HepG2 (cell line): ENCODE data around the gene RDH16. TPM values are rescaled to one million over a fixed set of nuclear protein-coding genes. Genes with fewer than 3 reads are reported as not detected.
A peak's percentile ranks its signal among the peaks of the same experiment; 100 is the strongest.

Source experiments
- ATAC-seq: fragments of 200-7000 bp; cut with Tn5 transposase; 3 replicates; pipeline ENCODE4 v1.9.1; 2020; ENCODE audit warnings: mild to moderate bottlenecking, moderate library complexity
- BruUV-seq: library from RNA; stranded (reverse); fragments of 400-500 nt; replicated peaks from 2 replicates; lab custom pipeline; 2021; lab: Mats Ljungman, UMichigan
- CTCF ChIA-PET: fragments of 300-600 bp; formaldehyde crosslinking; extraction: SDS; loops from one replicate; lab custom pipeline; 2021; ENCODE audit warnings: low total read pairs, inconsistent platforms, low intra/inter-chr PET ratio; lab: Yijun Ruan, JAX
- POLR2A ChIA-PET: fragments of 350-600 bp; sonication (Branson Sonifier 250); formaldehyde crosslinking; loops from one replicate; lab custom pipeline; 2020; ENCODE audit warnings: antibody characterized with exemption, inconsistent platforms; lab: Yijun Ruan, JAX
- DNase-seq: peaks from one replicate; pipeline ENCODE4 v3.0.0-alpha.2; 2015; ENCODE audit warnings: low spot score
- FAIRE-seq: peaks from 3 replicates; lab custom pipeline; 2011; peaks lifted over from hg19 to GRCh38; lab: Jason Lieb, UNC
- H2AFZ ChIP-seq: one replicate; pipeline ENCODE4 v1.6.1; 2011; ENCODE audit warnings: low read length, inconsistent platforms
- H3K27ac ChIP-seq: fragments of 300-600 bp; 3 replicates; pipeline ENCODE4 v1.8.0; 2011; ENCODE audit warnings: mixed run types, mild to moderate bottlenecking, mixed read lengths, low read length, inconsistent platforms; ENCODE audit not compliant: insufficient read depth; ENCODE audit errors: extremely low read length
- H3K27me3 ChIP-seq, 2 experiments: fragments of 200-600 bp in 1 of 2; 2 replicates in 1 of 2; 3 replicates in 1 of 2; pipeline versions ENCODE4 v1.6.0 to v1.8.0; 2011; ENCODE audit warnings: low read length in 2 of 2, mild to moderate bottlenecking in 2 of 2, moderate library complexity in 2 of 2, inconsistent platforms in 1 of 2; ENCODE audit not compliant: insufficient read depth in 2 of 2, control insufficient read depth in 1 of 2
- H3K36me3 ChIP-seq, 2 experiments: fragments of 200-600 bp in 1 of 2; replicated peaks in 1 of 2; 2 replicates in 1 of 2; 3 replicates in 1 of 2; pipeline versions ENCODE4 v1.5.1 to v1.8.0; 2011; ENCODE audit warnings: low read length in 2 of 2, inconsistent platforms in 1 of 2; ENCODE audit not compliant: insufficient read depth in 2 of 2, control insufficient read depth in 1 of 2
- H3K4me1 ChIP-seq: 2 replicates; pipeline ENCODE4 v1.5.1; 2012; ENCODE audit warnings: low read length, inconsistent platforms; ENCODE audit not compliant: insufficient read depth
- H3K4me2 ChIP-seq: 2 replicates; pipeline ENCODE4 v1.6.0; 2011; ENCODE audit warnings: low read depth, low read length, inconsistent platforms
- H3K4me3 ChIP-seq, 3 experiments: fragments of 200-600 bp in 1 of 3; sonication (generic), shearing (Covaris generic) in 1 of 3; replicated peaks in 1 of 3; 2 replicates each; pipeline ENCODE4 v1.5.1; 2011 to 2016; ENCODE audit warnings: low read length in 3 of 3, inconsistent platforms in 2 of 3, low read depth in 2 of 3, mild to moderate bottlenecking in 2 of 3, control low read depth in 1 of 3, mixed read lengths in 1 of 3; ENCODE audit not compliant: insufficient read depth in 1 of 3
- H3K79me2 ChIP-seq: one replicate; pipeline ENCODE4 v1.6.1; 2011; ENCODE audit warnings: low read length, inconsistent platforms; ENCODE audit not compliant: insufficient read depth
- H3K9ac ChIP-seq: 2 replicates; pipeline ENCODE4 v1.6.0; 2011; ENCODE audit warnings: mild to moderate bottlenecking, low read depth, low read length, inconsistent platforms; ENCODE audit not compliant: insufficient read depth
- H3K9me3 ChIP-seq: 2 replicates; pipeline ENCODE4 v1.5.1; 2012; ENCODE audit warnings: mild to moderate bottlenecking, low read length
- H4K20me1 ChIP-seq: 2 replicates; pipeline ENCODE4 v1.6.0; 2011; ENCODE audit warnings: inconsistent platforms, mild to moderate bottlenecking, low read length, moderate library complexity; ENCODE audit not compliant: insufficient read depth
- CAMTA2 ChIP-seq: sonication (generic); formaldehyde crosslinking; IDR thresholded peaks from 2 replicates; pipeline ENCODE4 v1.4.0; 2020; ENCODE audit warnings: mild to moderate bottlenecking, missing genetic modification reagents, borderline replicate concordance
- JUNB ChIP-seq: sonication (generic); formaldehyde crosslinking; IDR thresholded peaks from 2 replicates; pipeline ENCODE4 v1.8.0; 2022; ENCODE audit warnings: missing genetic modification reagents, mild to moderate bottlenecking, borderline replicate concordance
- MAF1 ChIP-seq: sonication (generic); formaldehyde crosslinking; IDR thresholded peaks from 2 replicates; pipeline ENCODE4 v1.5.0; 2020; ENCODE audit warnings: missing genetic modification reagents, borderline replicate concordance
- SNAPC2 ChIP-seq: sonication (generic); formaldehyde crosslinking; IDR thresholded peaks from 2 replicates; pipeline ENCODE4 v1.8.1; 2022; ENCODE audit warnings: mild to moderate bottlenecking, missing genetic modification reagents
- SNAPC4 ChIP-seq: sonication (generic); formaldehyde crosslinking; IDR thresholded peaks from 2 replicates; pipeline ENCODE4 v1.4.0; 2020; ENCODE audit warnings: mild to moderate bottlenecking, missing genetic modification reagents
- TP53 ChIP-seq: sonication (generic); formaldehyde crosslinking; conservative IDR thresholded peaks from 2 replicates; pipeline ENCODE4 v1.4.0; 2020; ENCODE audit warnings: missing genetic modification reagents
- ZC3H4 ChIP-seq: sonication (generic); formaldehyde crosslinking; IDR thresholded peaks from 2 replicates; pipeline ENCODE4 v1.4.0; 2020; ENCODE audit warnings: missing genetic modification reagents, borderline replicate concordance
- ZNF207 ChIP-seq: fragments of 450-650 bp; IDR thresholded peaks from 2 replicates; pipeline ENCODE4 v1.6.1; 2016; ENCODE audit warnings: antibody characterized with exemption, borderline replicate concordance
- ZNF557 ChIP-seq: sonication (generic); formaldehyde crosslinking; IDR thresholded peaks from 2 replicates; pipeline ENCODE4 v1.4.0; 2020; ENCODE audit warnings: missing genetic modification reagents
- ZNF598 ChIP-seq: sonication (generic); formaldehyde crosslinking; IDR thresholded peaks from 2 replicates; pipeline ENCODE4 v1.5.1; 2020; ENCODE audit warnings: mild to moderate bottlenecking, missing genetic modification reagents, borderline replicate concordance
- ZNF891 ChIP-seq: sonication (generic); formaldehyde crosslinking; IDR thresholded peaks from 2 replicates; pipeline ENCODE4 v1.5.0; 2020; ENCODE audit warnings: mild to moderate bottlenecking, missing genetic modification reagents
- WGBS: methylation state at CpG from one replicate; pipeline ENCODE4 v1.1.6; 2017; ENCODE audit warnings: low lambda C conversion rate; 5-methylcytosine and 5-hydroxymethylcytosine counted together
- in situ Hi-C: cut with HindIII; loops from 2 replicates; pipeline ENCODE4 v1.10.0; 2017; ENCODE audit warnings: low pct_unique_long_range_greater_than_20kb; ENCODE audit not compliant: extremely low pct_ligation_motif_present
- intact Hi-C: fragments of 100-400 bp; cut with micrococcal nuclease; formaldehyde crosslinking; loops from one replicate; pipeline ENCODE4 v1.10.0; 2022; ENCODE audit not compliant: unreplicated experiment
- polyA plus RNA-seq, 8 experiments: library from polyadenylated mRNA; depleted of rRNA in 3 of 8; stranded (reverse) in 7 of 8; unstranded in 1 of 8; fragments of >200 nt; fragmentation: Illumina TruSeq in 4 of 8; extraction: Trizol in 4 of 8; gene quantifications; 2 replicates each; pipeline versions ENCODE4 v1.2.1 to v1.2.3, GENCODE V29; 2011 to 2016; ENCODE audit warnings: low read depth in 4 of 8, missing spikeins in 1 of 8, mixed read lengths in 1 of 8; ENCODE audit not compliant: insufficient read depth in 1 of 8
- total RNA-seq, 5 experiments: library from RNA; depleted of rRNA; stranded (reverse); fragments of >200 nt; fragmentation: Illumina TruSeq; extraction: Trizol; gene quantifications; 2 replicates each; pipeline ENCODE4 v1.2.3, GENCODE V29; 2016; ENCODE audit warnings: low read depth in 1 of 5
- TF ChIP-seq, protein P1 (sequence below), 2 experiments: sonication (generic) in 1 of 2; formaldehyde crosslinking in 1 of 2; IDR thresholded peaks; 2 replicates each; pipeline versions ENCODE4 v1.5.1 to v1.6.1; 2011 to 2020; ENCODE audit warnings: borderline replicate concordance in 1 of 2, low read depth in 1 of 2, low read length in 1 of 2, mild to moderate bottlenecking in 1 of 2, missing genetic modification reagents in 1 of 2, moderate library complexity in 1 of 2
- TF ChIP-seq, protein P2 (sequence below): IDR thresholded peaks from 2 replicates; pipeline ENCODE4 v1.6.1; 2012; ENCODE audit warnings: low read length, improper control_type of control experiment

RDH16 gene
- total and polyA plus RNA-seq, 2 of the 13 experiments (the other 11 are each of a cell fraction or from before 2014, with no cell fraction given): 0.05 to 0.13 TPM

GRCh38 chr12:57001448-57001906 lies 44.1 kb upstream of the RDH16 start:
- DNase-seq: peak; percentile 87
- TF ChIP-seq ZC3H4 (CRISPR knock-in tag) (no peak), ZNF557 (CRISPR knock-in tag) (no peak), TP53 (no peak), CAMTA2 (CRISPR knock-in tag) (no peak), SNAPC4 (CRISPR knock-in tag) (no peak), ZNF207 (no peak), ZNF891 (CRISPR knock-in tag) (no peak), ZNF598 (peak; percentile 82; the same call in 1 of the 2 replicates), MAF1 (no peak), SNAPC2 (0 out of 2 replicates have a peak, but pooled peaks have one; percentile 66), JUNB (CRISPR knock-in tag) (no peak)
- TF ChIP-seq, protein P1, sequence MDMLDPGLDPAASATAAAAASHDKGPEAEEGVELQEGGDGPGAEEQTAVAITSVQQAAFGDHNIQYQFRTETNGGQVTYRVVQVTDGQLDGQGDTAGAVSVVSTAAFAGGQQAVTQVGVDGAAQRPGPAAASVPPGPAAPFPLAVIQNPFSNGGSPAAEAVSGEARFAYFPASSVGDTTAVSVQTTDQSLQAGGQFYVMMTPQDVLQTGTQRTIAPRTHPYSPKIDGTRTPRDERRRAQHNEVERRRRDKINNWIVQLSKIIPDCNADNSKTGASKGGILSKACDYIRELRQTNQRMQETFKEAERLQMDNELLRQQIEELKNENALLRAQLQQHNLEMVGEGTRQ (IDR thresholded peaks at IDR 0.05; ENCODE audit: low read depth, low read length): no peak
- TF ChIP-seq, protein P1 (CRISPR knock-in tag; IDR thresholded peaks at IDR 0.05; ENCODE audit: borderline replicate concordance): no peak
- TF ChIP-seq, protein P2, sequence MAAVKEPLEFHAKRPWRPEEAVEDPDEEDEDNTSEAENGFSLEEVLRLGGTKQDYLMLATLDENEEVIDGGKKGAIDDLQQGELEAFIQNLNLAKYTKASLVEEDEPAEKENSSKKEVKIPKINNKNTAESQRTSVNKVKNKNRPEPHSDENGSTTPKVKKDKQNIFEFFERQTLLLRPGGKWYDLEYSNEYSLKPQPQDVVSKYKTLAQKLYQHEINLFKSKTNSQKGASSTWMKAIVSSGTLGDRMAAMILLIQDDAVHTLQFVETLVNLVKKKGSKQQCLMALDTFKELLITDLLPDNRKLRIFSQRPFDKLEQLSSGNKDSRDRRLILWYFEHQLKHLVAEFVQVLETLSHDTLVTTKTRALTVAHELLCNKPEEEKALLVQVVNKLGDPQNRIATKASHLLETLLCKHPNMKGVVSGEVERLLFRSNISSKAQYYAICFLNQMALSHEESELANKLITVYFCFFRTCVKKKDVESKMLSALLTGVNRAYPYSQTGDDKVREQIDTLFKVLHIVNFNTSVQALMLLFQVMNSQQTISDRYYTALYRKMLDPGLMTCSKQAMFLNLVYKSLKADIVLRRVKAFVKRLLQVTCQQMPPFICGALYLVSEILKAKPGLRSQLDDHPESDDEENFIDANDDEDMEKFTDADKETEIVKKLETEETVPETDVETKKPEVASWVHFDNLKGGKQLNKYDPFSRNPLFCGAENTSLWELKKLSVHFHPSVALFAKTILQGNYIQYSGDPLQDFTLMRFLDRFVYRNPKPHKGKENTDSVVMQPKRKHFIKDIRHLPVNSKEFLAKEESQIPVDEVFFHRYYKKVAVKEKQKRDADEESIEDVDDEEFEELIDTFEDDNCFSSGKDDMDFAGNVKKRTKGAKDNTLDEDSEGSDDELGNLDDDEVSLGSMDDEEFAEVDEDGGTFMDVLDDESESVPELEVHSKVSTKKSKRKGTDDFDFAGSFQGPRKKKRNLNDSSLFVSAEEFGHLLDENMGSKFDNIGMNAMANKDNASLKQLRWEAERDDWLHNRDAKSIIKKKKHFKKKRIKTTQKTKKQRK: no peak

More at GRCh38 chr12:57001448-57001906, 44.1 kb upstream of the RDH16 start:
- H3K27me3 ChIP-seq: no peaks in the 10 kb centered on the region; a peak in 2 of 5 replicates
- no peak overlapping the region for H3K9ac ChIP-seq
- peaks cover 13 to 34% of the 10 kb centered on the region in 2 experiments for H3K36me3 ChIP-seq
- peaks cover 16% of the 10 kb centered on the region for H3K79me2 ChIP-seq
- H3K4me3 ChIP-seq: no peak overlapping the region
- intact Hi-C loops (loop anchor here (5.0 kb wide), 2 partner anchors 54 to 249 kb away; partner anchors contain the start of gene PRIM1), in situ Hi-C loops (no loop called here)
- ChIA-PET POLR2A (interaction anchor here (0.9 to 1.1 kb wide), 3 partner anchors 110 to 276 kb away, joined by 4 to 7 read pairs (median 5); partner anchors contain the start of genes HSD17B6, NACA and STAT6), CTCF (interaction anchor here (0.7 to 2.2 kb wide), 4 partner anchors 14 to 239 kb away, joined by 3 to 11 read pairs (median 4); no protein-coding TSS in a partner anchor)
- H2AFZ ChIP-seq: no peak overlapping the region
- no TSS peak for BruUV-seq
- peak; percentile 98 for FAIRE-seq
- WGBS: 9% methylated on average over 7 of the region's 13 CpGs
- H3K27ac ChIP-seq: peak overlapping the region; percentile 14
- peaks cover 28% of the 10 kb centered on the region for H3K4me1 ChIP-seq
- peak; percentile 93 for ATAC-seq
- H4K20me1 ChIP-seq: peaks cover 4% of the 10 kb centered on the region
- no peaks in the 10 kb centered on the region for H3K9me3 ChIP-seq
- H3K4me2 ChIP-seq: peak overlapping the region; percentile 57
